Tibial artery (tissue), 4 donors: ENCODE results near the gene CDKN2B.

ENCODE experiments used
- DNase-seq, 2 donors: peaks; one replicate each; pipeline ENCODE4 v3.0.0-alpha.2; 2019
- H3K27ac ChIP-seq, 2 donors: fragments of 200-600 bp; sonication (generic) in 1 of 2; 1 replicate in 1 of 2; 2 replicates in 1 of 2; pipeline ENCODE4 v1.5.1; 2018 to 2019; ENCODE audit warnings: mild to moderate bottlenecking in 1 of 2
- H3K27me3 ChIP-seq, 2 donors: fragments of 200-600 bp; sonication (generic) in 1 of 2; one replicate each; pipeline versions ENCODE4 v1.5.1 to v1.6.0; 2016 to 2019
- H3K36me3 ChIP-seq, 3 donors: fragments of 200-600 bp; sonication (generic) in 2 of 3; one replicate each; pipeline ENCODE4 v1.5.1; 2016 to 2019; ENCODE audit warnings: mild to moderate bottlenecking in 2 of 3
- H3K4me1 ChIP-seq, 4 donors: fragments of 200-600 bp; sonication (generic) in 2 of 4; 1 replicate in 3 of 4; 2 replicates in 1 of 4; pipeline ENCODE4 v1.5.1; 2016 to 2019
- H3K4me3 ChIP-seq, 2 donors: fragments of 200-600 bp; sonication (generic) in 1 of 2; 1 replicate in 1 of 2; 2 replicates in 1 of 2; pipeline ENCODE4 v1.5.1; 2018 to 2019; ENCODE audit warnings: mild to moderate bottlenecking in 2 of 2
- H3K9me3 ChIP-seq, 3 donors: fragments of 200-600 bp; sonication (generic) in 1 of 3; one replicate each; pipeline ENCODE4 v1.5.1; 2016 to 2019
- CTCF ChIP-seq, 2 experiments: fragments of 200-600 bp in 1 of 2; fragments of 450-650 bp in 1 of 2; IDR thresholded peaks; one replicate each; pipeline ENCODE4 v1.5.1; 2017 to 2019; ENCODE audit warnings: antibody characterized with exemption in 2 of 2, mild to moderate bottlenecking in 1 of 2, moderate library complexity in 1 of 2
- intact Hi-C: fragments of 100-400 bp; cut with DNase I; formaldehyde crosslinking; loops from one replicate; pipeline ENCODE4 v1.15.0; 2023; ENCODE audit warnings: low total_unique reads

The CDKN2B gene

DNA sequence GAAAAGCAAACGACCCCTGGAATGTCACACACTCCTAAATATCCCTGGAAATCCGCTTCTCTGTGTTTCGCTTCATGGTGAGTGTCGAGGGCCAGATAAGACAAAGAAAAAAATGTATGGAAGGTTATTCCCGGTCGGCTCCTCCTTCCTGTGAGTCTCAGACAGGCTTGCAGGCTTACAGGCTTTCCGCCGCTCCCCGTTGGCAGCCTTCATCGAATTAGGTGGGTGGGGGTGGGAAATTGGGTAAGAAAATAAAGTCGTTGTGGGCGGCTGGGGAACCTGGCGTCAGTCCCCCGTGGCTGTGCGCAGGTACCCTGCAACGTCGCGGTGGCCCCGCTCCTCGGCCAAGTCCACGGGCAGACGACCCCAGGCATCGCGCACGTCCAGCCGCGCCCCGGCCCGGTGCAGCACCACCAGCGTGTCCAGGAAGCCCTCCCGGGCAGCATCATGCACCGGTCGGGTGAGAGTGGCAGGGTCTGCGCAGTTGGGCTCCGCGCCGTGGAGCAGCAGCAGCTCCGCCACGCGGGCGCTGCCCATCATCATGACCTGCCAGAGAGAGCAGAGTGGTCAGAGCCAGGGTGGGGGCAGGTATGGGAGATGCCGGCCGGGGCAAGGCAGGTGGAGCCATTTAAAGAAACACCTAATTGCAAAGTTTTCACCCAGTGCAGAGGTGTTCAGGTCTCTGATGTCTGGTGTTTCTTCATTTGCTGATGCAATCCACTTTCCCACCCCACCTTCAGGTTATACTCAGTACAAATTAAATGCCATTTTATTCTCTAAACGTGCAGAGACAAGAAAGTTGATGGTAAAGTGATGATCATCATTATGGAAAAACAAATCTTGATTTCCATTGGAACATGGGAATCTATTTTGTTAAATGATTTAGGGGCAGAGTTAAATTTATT lies 3.2 kb downstream of the CDKN2B start:
- peaks cover 0 to 3% (median 0%) of the 10 kb centered on the region in 3 donors for H3K36me3 ChIP-seq
- H3K9me3 ChIP-seq, result no peaks in the 10 kb centered on the region
- peaks cover 0 to 14% (median 3%) of the 10 kb centered on the region in 4 donors for H3K4me1 ChIP-seq
- H3K4me3 ChIP-seq, result no peak overlapping the region
- intact Hi-C loops, result loop anchor here (5.0 to 10.0 kb wide), 2 partner anchors 194 to 671 kb away; partner anchors contain the start of gene KLHL9
- no peak for TF ChIP-seq CTCF (IDR thresholded peaks at IDR 0.05)
- peaks cover 0 to 3% of the 10 kb centered on the region in 2 donors for H3K27me3 ChIP-seq
- peak in 1 of 2 donors; percentile 47 for DNase-seq
- no peak overlapping the region for H3K27ac ChIP-seq

DNA sequence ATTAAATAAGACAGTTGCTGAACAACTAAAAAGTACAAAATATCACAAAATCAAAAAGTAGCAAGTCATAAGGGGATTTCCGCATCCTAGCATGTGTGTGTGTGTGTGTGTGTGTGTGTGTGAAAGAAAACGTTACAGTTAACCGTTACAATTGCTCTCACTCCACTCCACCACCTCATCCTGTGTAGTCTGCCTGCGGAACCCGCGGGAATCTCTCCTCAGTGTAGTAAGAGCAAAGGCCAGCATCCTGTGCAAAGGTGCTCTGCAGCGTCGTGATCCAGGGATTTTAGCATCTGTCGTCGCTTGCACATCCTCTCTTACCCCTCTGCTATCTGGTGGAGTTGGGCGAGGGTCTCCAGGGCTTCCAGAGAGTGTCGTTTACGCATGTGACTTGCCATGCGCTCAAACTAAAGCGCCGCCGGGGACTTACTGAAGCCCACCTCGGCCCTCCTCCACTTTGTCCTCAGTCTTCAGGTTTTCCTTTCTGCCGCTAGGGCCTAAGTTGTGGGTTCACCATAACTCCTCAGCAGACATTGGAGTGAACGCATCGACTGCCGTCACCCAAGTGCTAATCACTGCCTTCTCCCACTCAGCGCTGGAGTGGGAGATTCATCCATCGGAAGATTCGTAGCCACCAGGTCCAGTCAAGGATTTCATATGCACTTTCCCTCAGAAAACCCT lies 3.9 kb downstream of the CDKN2B start:
- Histone ChIP-seq H3K27me3 (peaks cover 0 to 3% of the 10 kb centered on the region in 2 donors), H3K4me1 (peaks cover 0 to 14% (median 3%) of the 10 kb centered on the region in 4 donors), H3K4me3 (no peak overlapping the region), H3K9me3 (no peaks in the 10 kb centered on the region), H3K27ac (no peak overlapping the region), H3K36me3 (peaks cover 0 to 3% (median 0%) of the 10 kb centered on the region in 3 donors)
- no peak for DNase-seq
- intact Hi-C loops, result loop anchor here (5.0 to 10.0 kb wide), 2 partner anchors 193 to 670 kb away; partner anchors contain the start of gene KLHL9
- no peak for TF ChIP-seq CTCF (IDR thresholded peaks at IDR 0.05)

DNA sequence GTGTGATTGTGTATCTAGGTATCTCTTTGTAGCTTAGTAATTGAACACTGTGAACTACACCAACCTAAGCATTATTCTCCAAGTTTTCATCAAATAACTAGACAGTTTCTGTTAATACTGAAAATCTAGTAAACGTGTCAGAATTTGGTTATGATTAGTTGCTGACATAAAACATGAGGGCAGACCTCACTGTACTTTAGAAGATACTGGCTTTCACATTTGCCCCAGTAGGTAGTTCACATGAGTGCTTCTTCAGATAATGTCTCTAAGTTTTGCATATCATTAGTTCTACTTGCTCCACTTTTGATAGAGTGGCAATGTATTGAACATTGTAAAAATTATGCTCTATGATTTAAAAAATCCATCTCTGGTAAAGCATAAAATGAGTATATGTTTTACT lies 7.1 kb downstream of the CDKN2B start:
- Histone ChIP-seq H3K27me3 (peaks cover 0 to 3% of the 10 kb centered on the region in 2 donors), H3K9me3 (no peaks in the 10 kb centered on the region), H3K27ac (no peak overlapping the region), H3K4me3 (no peak overlapping the region), H3K36me3 (peaks cover 0 to 3% (median 0%) of the 10 kb centered on the region in 3 donors), H3K4me1 (peaks cover 0 to 5% (median 0%) of the 10 kb centered on the region in 4 donors)
- TF ChIP-seq CTCF (IDR thresholded peaks at IDR 0.05), result no peak
- no peak for DNase-seq
- intact Hi-C loops, result loop anchor here (10.0 kb wide), 1 partner anchor 667 kb away; the partner anchor contains the start of gene KLHL9

DNA sequence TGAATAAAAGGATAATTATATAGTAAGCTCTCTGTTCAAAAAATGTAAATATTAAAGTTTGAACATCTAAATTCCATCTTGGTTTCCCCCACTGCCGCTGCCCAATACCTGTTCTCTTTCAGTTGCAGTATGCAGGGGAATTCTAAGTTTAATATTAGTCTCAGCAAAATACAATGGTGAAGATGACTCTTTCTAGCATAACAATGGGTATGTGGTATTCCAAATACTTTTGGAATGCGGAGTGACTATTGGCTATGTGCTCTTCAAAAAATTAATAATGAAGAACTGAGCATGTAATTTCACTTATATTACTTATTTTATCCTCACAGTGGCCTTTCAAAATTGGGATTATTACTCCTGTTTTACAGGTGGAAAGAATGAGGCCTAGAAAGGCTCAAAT lies 11.1 kb downstream of the CDKN2B start:
- intact Hi-C loops, result no loop called here
- Histone ChIP-seq H3K9me3 (no peaks in the 10 kb centered on the region), H3K36me3 (no peaks in the 10 kb centered on the region), H3K4me3 (no peak overlapping the region), H3K27ac (no peak overlapping the region), H3K4me1 (peaks cover 0 to 14% (median 8%) of the 10 kb centered on the region in 4 donors), H3K27me3 (no peaks in the 10 kb centered on the region)
- no peak for TF ChIP-seq CTCF (IDR thresholded peaks at IDR 0.05)
- no peak for DNase-seq

- DNase-seq, result no peak
- Histone ChIP-seq H3K27ac (no peak overlapping the region), H3K9me3 (no peaks in the 10 kb centered on the region), H3K36me3 (no peaks in the 10 kb centered on the region), H3K4me3 (no peak overlapping the region), H3K4me1 (peaks cover 0 to 14% (median 8%) of the 10 kb centered on the region in 4 donors), H3K27me3 (no peaks in the 10 kb centered on the region)
- intact Hi-C loops, result no loop called here
- TF ChIP-seq CTCF (IDR thresholded peaks at IDR 0.05), result no peak
Measured at GRCh38 chr9:21997480-21997879, 11.6 kb downstream of the CDKN2B start.
